Umbilical cord (tissue), 2 donors: ENCODE results near the gene ATP5IF1. TPM values are rescaled to one million over a fixed set of nuclear protein-coding genes. Genes with fewer than 3 reads are reported as not detected.

Experiments
- DNase-seq: peaks from one replicate; pipeline ENCODE4 v3.0.0-alpha.2; 2015; ENCODE audit warnings: low spot score
- total RNA-seq: library from RNA; depleted of rRNA; stranded (reverse); fragments of >200 nt; gene quantifications from one replicate; pipeline ENCODE4 v1.2.3, GENCODE V29; 2014; ENCODE audit warnings: low replicate concordance; ENCODE audit not compliant: insufficient read depth

ATP5IF1 gene
- total RNA-seq, 1 donor from 2014 or later = 54.9 TPM

- no peak for DNase-seq
Measured at GRCh38 chr1:28236656-28237322, 865 bp downstream of the ATP5IF1 start.

DNA sequence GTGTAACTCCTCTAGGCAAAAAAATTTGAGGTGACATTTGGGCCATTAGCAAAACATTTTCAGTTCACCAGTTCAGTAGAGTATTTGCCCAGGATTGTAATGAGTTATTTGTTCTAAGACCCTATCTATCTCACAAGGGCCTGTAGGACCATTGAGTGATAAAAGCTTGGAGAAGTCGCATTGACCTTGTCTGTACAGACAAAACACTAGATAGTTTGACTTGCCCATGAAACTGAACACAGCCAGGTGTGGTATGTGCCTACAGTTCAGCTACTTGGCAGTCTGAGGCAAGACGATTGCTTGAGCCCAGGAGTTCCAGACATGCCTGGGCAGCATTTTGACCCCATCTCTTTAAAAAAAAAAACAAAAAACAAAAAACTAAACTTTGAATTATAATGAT is 3.1 kb downstream of the ATP5IF1 start:
- no peak for DNase-seq

GRCh38 chr1:28240024-28240423 is 4.1 kb downstream of the ATP5IF1 start:
- DNase-seq = no peak

DNA sequence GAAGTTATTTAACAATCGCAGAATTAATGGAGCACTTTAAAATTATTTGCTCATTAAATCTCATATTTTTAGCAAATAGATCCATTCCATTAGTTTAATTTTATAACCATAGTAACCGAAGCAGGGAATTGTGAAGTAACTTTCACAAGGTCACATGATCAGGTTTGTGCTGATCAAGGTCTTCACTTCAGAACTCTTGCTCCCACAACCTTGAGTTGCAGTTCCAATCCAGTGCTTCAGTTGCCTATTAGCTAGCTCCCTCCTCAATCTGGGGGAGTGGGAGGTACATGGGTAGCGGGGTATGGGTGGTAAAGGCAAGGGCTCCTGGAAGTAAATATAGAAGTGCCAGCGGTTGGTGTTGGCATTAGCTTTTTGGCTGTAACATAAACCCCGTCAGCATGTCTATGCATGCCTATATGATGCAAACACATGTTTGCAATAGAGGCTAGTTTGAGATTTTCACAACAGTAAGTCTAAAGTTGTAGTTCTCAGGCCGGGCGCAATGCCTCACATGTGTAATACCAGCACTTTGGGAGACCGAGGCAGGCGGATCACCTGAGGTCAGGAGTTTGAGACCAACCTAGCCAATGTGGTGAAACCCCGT is 5.8 kb downstream of the ATP5IF1 start:
- no peak for DNase-seq

DNA sequence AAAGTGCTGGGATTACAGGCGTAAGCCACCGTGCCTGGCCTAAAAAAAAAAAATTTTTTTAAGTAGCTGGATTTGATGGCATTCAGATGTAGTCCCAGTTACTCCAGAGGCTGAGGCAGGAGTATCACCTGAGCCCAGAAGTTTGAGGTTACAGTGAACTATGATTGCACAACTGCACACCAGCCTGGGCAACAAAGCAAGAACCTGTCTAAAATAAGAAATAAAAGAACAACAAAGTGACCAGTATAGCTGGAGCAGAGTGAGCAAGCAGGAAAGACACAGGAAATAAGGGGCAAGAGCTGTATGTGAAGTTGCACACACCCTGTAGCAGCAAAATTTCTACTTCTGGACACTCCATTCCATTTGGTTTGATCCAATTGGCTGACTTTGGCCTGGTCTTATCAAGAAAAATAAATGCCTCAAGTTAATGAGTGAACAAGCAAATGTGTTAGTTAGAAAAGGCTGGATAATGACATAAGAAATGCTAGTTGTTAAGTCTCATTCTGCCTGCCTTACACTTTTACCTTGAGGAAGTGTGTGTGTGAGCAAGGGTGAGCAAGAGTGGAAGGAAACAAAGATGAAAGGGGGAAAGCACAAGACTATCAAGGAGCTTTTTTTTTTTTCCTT is 7.9 kb downstream of the ATP5IF1 start:
- no peak for DNase-seq

- no peak for DNase-seq
Measured at GRCh38 chr1:28244549-28245251, 8.8 kb downstream of the ATP5IF1 start.

DNA sequence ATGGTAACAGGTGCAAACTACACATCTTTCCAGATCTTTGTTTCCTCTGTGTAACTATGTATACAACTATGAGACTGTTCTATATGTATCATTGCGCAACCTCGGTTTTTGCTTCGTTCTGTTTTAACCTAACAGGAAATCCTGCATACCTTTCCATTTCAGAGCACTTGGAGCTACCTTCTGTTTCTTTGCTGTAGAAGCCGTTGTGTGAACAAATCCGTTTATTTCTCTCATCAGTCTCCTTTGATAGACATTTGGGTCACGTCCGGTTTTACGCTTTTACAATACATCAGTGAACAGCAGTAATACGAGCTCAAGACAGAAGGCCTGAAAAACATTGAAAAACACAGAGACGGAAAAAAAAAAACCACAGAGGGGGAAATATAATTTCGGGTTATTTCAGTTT is 10.5 kb downstream of the ATP5IF1 start:
- DNase-seq = peak; percentile 59

- no peak for DNase-seq
Measured at GRCh38 chr1:28247612-28248272, 11.8 kb downstream of the ATP5IF1 start.

GRCh38 chr1:28248273-28249012 is 12.5 kb downstream of the ATP5IF1 start:
- DNase-seq = peak; percentile 84

DNA sequence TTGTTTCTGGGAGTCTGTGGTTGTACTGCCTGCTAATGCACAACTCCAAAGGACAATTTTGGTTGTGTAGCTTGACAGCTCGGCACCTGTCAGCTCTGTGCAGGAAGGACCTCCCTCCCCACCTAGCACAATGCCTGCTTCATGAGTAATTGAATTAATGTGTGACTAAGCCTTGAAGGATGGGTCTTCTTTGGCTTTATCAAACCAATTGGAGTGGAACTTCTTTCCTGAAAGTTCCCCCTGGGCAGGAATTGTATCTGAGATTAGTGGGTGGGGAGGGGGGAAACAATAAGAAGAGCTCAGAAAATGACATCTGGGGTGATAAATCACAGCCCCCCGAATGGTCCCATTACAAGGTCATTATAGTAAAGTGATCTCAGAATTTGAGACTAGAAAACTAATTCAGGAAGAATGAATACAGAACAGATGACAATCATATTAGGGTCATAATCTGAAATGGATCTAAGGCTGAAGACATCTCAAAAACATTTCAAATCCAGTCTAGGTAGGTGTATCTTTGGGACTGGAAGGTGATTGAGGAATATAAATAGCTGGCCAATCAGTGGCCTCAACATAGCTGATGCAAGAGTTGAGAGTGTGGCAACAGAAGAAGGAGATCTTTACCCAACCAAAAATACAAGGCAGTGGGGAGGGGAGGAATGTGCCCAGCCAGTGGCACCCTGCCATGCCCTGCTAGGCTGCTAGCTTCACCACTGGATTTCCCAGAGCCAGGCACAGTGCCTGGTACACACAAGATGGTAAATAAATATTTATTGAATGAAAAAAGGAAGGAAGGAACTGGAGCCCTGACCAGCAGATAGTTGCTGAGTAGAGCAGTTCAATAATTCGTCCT is 13.3 kb downstream of the ATP5IF1 start:
- DNase-seq = no peak

DNA sequence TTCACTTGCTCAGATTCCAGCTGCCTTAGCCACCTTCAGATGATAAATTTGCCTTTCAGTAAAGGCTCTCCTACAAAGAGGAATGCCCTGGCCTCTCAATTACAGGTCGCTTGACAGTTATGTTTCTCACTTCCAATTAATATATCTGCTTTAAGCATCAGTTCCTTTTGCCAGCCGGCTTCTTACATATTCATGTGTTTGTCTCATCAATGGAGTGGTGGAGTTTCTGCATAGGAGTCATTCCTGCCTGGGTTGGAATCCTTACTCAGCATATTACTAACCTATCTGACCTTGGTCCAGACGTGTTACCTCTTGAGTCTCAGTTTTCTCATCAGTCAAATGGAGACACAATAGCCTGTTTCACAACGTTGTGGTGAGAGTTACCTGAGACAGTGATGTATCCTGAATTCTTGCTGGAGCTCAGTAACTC is 14.0 kb downstream of the ATP5IF1 start:
- no peak for DNase-seq

- no peak for DNase-seq
Measured at GRCh38 chr1:28256197-28256827, 20.4 kb downstream of the ATP5IF1 start.

GRCh38 chr1:28257736-28258135 is 21.8 kb downstream of the ATP5IF1 start:
- no peak for DNase-seq

DNA sequence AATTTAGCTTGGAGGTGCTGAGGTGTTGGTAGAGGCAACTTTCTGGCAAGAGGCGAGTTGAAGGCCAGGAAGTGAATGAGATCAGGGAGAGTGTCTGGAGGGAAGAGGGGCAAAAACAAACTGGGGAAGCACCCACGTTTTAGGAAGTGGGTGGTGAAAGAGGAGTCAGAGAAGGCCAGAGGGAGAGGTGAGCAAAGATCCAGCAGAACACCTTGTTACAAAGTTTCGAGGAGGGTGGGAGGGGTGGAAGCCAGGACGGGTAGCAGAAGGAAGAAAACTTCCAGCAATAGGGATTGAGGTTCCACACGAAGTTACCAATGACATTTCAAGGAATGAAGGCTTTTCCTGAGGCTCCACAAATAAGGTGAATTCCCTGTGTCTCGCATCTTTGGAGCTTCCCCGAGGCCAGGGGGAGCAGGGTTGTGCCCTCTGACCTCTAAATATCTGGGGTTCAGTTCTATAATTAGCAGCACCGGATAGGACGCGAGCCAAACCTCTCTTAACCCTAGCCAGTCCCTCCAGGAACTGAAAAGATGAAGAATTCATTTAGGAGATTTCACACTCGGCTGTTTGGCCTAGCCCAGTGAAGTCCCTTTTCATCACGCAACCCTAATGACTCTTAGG is 22.8 kb downstream of the ATP5IF1 start:
- no peak for DNase-seq

DNA sequence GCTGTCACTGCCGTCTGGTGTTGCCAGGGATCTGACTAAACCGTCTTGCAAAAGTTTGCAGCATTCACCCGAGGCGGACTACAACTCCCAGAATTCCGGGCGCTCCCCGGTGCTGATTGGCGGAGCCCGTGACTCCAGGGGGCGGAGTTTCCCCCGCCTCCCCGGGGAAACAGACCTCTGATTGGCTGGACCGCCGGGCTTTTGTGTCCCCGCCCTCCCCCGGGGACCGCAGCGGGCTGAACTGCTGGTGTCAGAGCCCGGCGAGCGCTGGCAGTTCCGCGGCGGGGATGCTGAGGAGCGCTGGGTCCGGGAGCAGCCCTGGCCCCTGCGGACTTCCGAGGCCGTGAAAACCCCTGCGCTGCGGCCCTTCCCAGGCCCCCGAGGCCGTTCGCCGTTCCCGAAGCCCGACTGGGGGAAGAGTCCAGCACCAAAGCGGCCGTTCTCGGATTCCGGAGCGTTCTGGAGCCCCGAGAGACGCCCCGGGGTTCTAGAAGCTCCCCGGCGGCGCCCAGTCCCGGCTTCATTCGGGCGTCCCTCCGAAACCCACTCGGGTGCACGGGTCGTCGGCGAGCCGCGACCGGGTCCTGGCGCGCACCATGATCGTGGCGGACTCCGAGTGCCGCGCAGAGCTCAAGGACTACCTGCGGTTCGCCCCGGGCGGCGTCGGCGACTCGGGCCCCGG is 23.5 kb downstream of the ATP5IF1 start, which contains the start of gene SESN2:
Gene SESN2 (plus strand): TSS at position 267 of the 682 bp plus-strand sequence. CDS start 330 bp downstream, at position 597.
- peak; percentile 99 for DNase-seq

DNA sequence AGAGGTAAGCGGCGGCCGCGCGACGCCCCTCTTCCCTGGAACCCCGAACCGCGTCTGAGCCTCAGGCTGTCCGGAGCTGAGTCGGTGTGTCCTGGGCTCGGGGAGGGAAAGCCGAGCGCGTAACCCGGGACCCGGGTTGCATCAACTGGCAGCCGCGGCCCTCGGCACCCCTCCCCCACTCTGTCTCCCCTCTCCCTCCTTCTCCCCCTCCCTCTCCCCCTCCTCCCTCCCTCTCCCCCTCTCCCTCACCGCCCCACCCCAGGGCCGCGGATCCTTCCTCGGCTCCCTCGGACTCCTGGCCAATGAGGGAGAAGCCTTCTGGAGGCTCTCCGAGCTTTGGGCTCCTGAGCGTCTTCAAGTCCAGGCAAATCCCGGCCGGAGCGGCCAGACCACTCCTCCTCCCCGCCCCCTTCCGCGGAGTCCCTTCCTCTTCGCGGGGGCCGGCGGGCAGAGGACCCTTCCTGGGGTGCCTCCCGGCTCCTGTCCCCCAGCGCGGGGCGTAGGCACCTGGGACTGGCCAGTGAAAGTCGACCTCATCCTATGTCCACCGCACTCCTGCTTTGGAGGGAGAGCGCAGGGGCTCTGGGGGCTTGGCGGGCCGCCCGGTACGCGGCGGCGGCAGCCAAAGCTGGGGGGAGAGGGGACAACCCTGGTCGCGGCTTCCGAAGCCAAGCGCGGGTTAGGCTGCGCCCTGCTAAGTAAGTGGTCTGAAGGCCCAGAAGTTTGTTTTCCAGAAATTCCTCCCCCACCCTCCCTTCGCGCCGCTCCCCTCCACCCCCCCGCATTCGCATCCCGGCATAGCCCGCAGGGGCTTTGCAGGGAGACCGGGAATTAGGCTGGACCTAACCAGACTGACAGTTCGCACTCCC is 24.2 kb downstream of the ATP5IF1 start:
- DNase-seq = peak; percentile 91

DNA sequence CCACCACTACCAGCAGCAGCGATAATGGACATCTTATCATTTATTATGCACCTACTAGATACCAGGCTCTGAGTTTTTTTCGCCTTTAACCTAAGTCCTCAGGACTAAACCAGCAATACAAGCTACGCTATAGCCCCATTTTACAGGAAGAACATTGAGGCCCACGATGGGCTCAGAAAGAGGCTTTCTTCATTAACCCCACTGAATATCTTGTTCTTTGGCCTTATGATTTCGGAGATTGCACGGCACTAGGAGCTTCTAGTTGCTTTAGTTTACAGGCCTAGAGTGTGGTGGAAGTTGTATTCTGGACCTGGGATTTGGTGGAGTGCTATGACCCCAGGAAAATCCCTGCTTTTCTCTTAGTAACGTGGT is 24.9 kb downstream of the ATP5IF1 start:
- DNase-seq = no peak

GRCh38 chr1:28264897-28265296 is 29.0 kb downstream of the ATP5IF1 start:
- no peak for DNase-seq
